Measurements from ENCODE around the gene CCDC43.
"Not testable (repeated sequence)": the region's sequence is repeated elsewhere in the genome, so short reads cannot be mapped to it uniquely, and the experiment has no call there.

CCDC43 gene, protein sequence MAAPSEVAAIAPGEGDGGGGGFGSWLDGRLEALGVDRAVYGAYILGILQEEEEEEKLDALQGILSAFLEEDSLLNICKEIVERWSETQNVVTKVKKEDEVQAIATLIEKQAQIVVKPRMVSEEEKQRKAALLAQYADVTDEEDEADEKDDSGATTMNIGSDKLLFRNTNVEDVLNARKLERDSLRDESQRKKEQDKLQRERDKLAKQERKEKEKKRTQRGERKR

DNA sequence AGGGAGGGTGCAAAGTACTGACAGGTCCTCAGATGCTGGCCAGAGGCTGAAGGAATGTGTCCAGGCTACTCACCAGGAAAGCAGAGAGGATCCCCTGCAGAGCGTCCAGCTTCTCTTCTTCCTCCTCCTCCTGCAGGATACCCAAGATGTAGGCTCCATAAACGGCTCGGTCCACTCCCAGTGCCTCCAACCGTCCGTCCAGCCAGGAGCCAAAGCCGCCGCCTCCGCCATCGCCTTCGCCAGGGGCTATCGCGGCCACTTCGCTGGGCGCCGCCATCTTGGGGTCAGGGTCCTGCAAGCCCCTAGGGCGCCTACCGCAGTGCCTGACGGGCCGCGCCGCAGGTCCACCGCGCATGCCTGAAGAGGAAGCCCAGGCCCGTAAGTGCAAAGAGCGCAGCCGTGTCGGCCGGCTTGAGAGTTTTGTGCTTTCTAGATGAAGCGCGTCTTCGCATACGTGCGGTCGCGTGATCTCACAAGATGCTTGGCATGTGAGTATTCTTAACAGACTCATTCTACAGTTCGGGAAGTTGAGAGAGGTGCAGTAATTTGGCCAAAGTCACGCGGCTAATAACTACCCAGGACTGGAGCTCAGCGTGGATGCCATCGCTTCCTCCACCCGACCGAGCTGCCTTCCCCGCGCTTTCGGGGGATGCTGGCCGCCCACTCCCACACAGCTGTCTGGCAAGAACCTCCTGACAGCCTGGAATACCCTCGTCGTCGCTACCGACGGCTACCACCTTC, at the start of gene CCDC43:
Gene CCDC43, minus strand, starts transcription at position 300 of the 741 bp plus-strand sequence. Its CDS starts 23 bp downstream, at position 277.
- peak; percentile 94 to 95 for DNase-seq (ENCODE audit: low spot score in 2 of 2)
- no peaks in the 10 kb centered on the region for H3K27me3 ChIP-seq (ENCODE audit: low read depth)
- no peaks in the 10 kb centered on the region for H3K9me3 ChIP-seq
- peaks cover 16% of the 10 kb centered on the region for H3K4me1 ChIP-seq
- peaks cover 7% of the 10 kb centered on the region; the same call in 1 of the 2 replicates for H3K36me3 ChIP-seq (replicated peaks)
- H3K4me3 ChIP-seq: peak within 1 kb of the TSS; percentile 89
- in situ Hi-C loops (cut with MboI; ENCODE audit: low sequenced_read_pairs): no loop called here

DNA sequence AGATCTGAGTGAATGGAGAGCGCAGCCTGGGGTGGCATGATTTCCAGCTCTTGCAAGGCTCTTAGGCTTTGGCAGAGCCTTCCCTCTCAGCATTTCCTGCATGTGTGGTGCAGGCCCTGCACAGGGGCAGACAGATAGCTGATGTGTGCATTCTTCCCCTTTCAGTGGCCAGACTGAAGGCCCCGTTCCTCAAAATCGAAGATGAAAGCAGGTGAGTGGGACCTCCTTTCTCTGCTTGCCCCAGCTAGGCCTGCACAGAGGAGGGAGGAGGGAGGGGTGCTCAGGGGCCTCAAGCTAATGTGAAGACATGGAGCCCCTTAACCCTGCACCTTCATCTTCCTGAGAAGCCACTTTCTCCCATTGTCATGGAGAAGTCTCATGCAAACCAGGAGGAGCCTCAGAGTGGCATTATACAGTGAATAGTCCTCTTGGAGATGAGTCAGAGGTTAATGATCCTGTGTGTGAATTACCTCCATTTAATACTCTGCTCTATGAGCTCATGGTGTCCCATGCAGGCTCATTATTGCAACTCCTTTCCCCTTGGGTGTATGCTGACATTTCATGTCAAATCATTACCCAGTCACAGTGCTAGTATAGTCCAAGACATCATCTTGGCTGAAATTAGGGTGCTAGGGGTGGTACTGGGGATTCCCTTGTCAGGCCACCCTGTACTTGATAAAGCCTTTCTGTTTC, 48.8 kb upstream of the CCDC43 start:
- H3K36me3 ChIP-seq (replicated peaks): peaks cover 62% of the 10 kb centered on the region
- DNase-seq (ENCODE audit: low spot score in 2 of 2): no peak
- in situ Hi-C loops (cut with MboI; ENCODE audit: low sequenced_read_pairs): no loop called here
- no peak overlapping the region for H3K4me3 ChIP-seq
- H3K4me1 ChIP-seq: no peaks in the 10 kb centered on the region
- no peaks in the 10 kb centered on the region for H3K9me3 ChIP-seq
- H3K27me3 ChIP-seq (ENCODE audit: low read depth): no peaks in the 10 kb centered on the region

DNA sequence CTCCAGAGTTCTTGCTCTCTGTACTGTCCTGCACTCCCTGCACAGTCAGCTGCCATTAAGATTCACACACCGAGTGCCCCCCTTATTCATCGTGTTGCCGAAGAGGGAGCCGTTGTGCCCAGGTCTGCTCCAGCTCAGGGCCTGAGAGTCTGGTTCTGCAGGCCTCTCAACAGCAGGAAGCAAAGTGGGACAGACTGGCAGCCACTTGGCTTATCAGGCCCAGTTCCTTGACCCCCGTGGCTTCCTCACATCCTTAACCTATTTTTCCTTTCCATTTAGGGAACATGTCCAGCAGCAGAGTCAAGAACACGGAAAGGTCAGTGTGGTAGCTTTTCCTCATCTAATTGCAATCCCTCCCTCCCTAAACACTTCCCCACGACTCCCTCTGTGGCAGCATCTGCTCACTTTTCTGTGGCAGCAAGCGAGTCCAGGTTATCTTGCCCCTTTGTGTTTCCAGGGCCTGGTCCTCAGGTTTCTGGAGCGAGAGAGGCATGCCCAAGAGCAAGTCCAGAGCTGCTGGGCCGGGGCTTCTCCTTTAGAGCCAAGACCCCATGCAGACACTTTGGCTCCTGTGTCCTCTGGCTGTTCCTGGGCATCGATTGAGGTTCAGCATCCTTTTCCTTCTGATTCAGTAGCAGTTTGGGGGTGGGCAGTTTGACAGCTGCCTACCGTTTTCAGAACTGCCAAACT, 47.1 kb upstream of the CCDC43 start:
- no peaks in the 10 kb centered on the region for H3K4me1 ChIP-seq
- no peaks in the 10 kb centered on the region for H3K27me3 ChIP-seq (ENCODE audit: low read depth)
- H3K36me3 ChIP-seq (replicated peaks): peaks cover 68% of the 10 kb centered on the region
- DNase-seq (ENCODE audit: low spot score in 2 of 2): no peak
- in situ Hi-C loops (cut with MboI; ENCODE audit: low sequenced_read_pairs): no loop called here
- no peak overlapping the region for H3K4me3 ChIP-seq
- H3K9me3 ChIP-seq: no peaks in the 10 kb centered on the region

DNA sequence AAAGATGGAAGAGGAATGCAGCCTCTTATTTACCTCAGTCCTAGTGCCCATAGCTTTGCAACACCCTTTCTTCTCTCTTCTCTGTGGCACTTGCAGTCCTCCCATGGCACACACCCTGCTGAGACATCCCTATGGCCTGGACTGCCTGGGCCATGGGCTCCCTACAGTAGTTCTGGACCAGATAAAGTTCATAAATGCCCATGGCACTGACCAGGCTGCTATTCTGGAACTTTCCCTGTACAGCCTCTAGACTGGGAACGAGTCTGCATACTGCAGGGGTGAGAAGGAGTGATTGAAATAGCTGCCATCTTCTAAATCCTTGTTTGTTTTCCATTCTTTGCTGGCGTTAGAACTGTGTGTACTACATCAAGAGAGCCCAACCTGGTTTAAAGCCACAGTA, 44.7 kb upstream of the CCDC43 start:
- in situ Hi-C loops (cut with MboI; ENCODE audit: low sequenced_read_pairs): no loop called here
- no peaks in the 10 kb centered on the region for H3K27me3 ChIP-seq (ENCODE audit: low read depth)
- peaks cover 64% of the 10 kb centered on the region for H3K36me3 ChIP-seq (replicated peaks)
- no peak for DNase-seq (ENCODE audit: low spot score in 2 of 2)
- H3K4me1 ChIP-seq: no peaks in the 10 kb centered on the region
- no peaks in the 10 kb centered on the region for H3K9me3 ChIP-seq
- H3K4me3 ChIP-seq: no peak overlapping the region

DNA sequence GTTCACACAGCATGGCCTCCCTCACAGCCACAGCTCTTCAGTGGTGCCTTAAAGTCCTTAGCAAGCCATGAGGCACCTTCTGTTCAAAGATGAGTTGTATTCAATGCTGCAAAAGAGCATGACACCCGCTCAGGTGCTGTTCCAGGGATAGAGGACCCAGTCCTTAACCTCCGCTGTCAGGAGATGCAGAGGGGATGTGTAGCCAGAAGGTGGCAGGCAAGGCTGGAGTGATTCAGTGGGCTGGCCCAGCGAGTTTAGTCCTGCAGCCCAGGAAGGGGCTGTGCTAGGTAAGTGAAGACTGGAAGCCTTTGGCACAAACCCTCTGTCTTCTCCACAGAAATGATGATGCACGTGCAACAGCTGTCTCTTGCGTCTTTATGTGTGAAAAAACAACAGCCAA, 44.2 kb upstream of the CCDC43 start:
- no peaks in the 10 kb centered on the region for H3K27me3 ChIP-seq (ENCODE audit: low read depth)
- no peak overlapping the region for H3K4me3 ChIP-seq
- peaks cover 65% of the 10 kb centered on the region for H3K36me3 ChIP-seq (replicated peaks)
- in situ Hi-C loops (cut with MboI; ENCODE audit: low sequenced_read_pairs): no loop called here
- H3K4me1 ChIP-seq: no peaks in the 10 kb centered on the region
- no peaks in the 10 kb centered on the region for H3K9me3 ChIP-seq
- DNase-seq (ENCODE audit: low spot score in 2 of 2): peak in 1 of 2 experiments; percentile 36

DNA sequence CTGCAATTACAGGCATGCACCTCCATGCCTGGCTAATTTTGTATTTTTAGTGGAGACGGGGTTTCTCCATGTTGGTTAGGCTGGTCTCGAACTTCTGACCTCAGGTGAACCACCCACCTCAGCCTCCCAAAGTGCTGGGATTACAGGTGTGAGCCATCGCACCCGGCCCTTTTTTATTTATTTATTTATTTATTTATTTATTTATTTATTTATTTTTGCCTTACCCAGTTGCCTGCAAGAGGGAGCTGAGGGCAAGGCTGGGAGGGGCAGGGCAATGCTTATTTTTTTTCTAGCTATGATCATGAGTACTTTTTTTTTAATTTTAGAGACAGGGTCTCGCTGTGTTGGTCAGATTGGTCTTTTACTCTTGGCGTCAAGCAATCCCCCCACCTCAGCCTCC, 36.5 kb upstream of the CCDC43 start:
- H3K4me1 ChIP-seq; DNase-seq (ENCODE audit: low spot score in 2 of 2); H3K4me3 ChIP-seq; in situ Hi-C loops (cut with MboI; ENCODE audit: low sequenced_read_pairs); H3K27me3 ChIP-seq (ENCODE audit: low read depth); H3K9me3 ChIP-seq: not testable (repeated sequence)
- peaks cover 60% of the 10 kb centered on the region for H3K36me3 ChIP-seq (replicated peaks)

DNA sequence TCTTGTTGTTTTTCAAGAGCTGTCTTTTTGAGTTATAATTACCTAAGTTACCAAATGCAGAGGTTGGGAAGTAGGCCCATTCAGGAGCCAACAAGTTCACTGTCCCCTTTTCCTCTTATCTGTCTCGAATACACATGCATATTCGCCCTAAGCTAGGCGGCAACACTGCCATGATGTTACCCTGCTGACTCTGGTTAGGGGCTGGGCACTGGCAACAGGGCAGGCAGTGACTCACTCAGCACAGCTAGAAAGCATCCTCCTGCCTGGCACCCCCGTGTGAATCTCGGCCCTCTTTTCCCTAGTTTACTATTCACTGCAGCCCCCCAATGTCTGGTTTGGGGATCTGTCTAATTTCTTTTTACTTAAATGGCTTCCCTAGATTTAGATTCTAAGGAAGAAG, 32.7 kb upstream of the CCDC43 start:
- H3K4me3 ChIP-seq: no peak overlapping the region
- no peaks in the 10 kb centered on the region for H3K4me1 ChIP-seq
- H3K27me3 ChIP-seq (ENCODE audit: low read depth): no peaks in the 10 kb centered on the region
- no peaks in the 10 kb centered on the region for H3K9me3 ChIP-seq
- in situ Hi-C loops (cut with MboI; ENCODE audit: low sequenced_read_pairs): no loop called here
- DNase-seq (ENCODE audit: low spot score in 2 of 2): no peak
- peaks cover 51% of the 10 kb centered on the region for H3K36me3 ChIP-seq (replicated peaks)

DNA sequence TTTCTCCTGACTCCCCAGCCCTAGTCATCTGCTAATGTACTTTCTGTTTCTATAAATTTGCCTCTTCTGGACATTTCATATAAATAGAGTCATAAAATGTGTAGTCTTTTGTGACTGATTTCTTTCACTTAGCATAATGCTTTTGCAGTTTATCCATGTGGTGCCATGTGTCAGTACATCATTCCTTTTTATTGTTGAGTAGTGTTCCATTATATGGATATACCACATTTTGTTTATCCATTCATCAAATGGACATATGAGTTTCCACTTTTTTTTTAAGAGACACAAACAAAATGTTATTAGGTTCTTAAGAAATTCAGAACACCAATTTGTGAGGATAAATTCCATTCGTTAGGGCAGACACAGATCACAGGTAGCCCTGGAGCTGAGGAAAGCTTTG, 29.9 kb upstream of the CCDC43 start:
- peaks cover 56% of the 10 kb centered on the region for H3K36me3 ChIP-seq (replicated peaks)
- in situ Hi-C loops (cut with MboI; ENCODE audit: low sequenced_read_pairs): no loop called here
- H3K9me3 ChIP-seq: no peaks in the 10 kb centered on the region
- no peaks in the 10 kb centered on the region for H3K4me1 ChIP-seq
- H3K27me3 ChIP-seq (ENCODE audit: low read depth): no peaks in the 10 kb centered on the region
- H3K4me3 ChIP-seq: no peak overlapping the region
- no peak for DNase-seq (ENCODE audit: low spot score in 2 of 2)

DNA sequence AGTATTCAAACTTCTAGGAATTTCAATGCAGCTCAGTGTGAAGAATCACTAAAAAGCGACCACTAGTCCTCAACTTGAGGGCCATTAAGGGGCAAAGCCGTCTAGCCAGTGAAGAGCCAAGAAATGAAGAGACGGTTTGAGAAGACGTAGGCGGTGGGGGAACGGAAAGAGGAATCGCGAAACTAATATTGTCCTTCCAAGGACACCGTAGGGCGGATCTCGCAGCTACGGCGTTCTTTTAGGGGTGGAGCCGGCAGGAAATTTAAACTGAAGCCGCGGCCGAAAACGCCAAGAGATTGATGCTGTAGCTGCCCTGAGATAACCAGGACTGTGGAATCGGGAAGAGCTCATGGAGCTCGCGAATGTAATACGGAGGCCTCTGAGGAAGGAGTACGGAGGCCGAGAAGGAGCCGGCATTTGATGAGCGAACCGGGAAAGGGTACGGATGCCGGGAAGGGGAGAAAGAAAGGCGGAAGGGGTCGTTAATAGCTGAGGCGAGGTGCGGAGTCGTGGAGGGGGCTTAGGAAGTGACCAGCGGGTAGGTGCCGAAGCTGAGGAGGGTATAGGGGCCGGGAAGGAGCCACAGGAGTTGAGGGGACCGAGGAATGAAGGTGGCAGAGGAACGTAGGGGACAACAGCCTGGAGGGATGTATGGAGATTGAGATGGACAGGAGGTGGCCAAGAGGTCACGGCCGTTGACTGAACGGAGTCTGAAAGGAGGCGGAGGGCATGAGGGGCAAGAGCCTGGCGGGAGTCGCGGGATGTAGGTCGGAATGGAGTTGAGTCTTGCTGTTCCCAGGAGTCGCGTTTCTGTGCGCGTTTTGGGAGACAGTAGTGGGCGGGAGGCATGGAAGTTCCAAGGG, 19.1 kb upstream of the CCDC43 start, which contains the start of gene DBF4B:
Gene DBF4B, plus strand, starts transcription at position 265 of the 863 bp plus-strand sequence. Its CDS starts 156 bp downstream, at position 421.
- Histone ChIP-seq H3K4me1 (peaks cover 13% of the 10 kb centered on the region), H3K36me3 (replicated peaks) (peaks cover 3% of the 10 kb centered on the region), H3K9me3 (no peaks in the 10 kb centered on the region), H3K27me3 (ENCODE audit: low read depth) (no peaks in the 10 kb centered on the region), H3K4me3 (peak within 1 kb of the TSS; percentile 83)
- peak; percentile 82 to 92 for DNase-seq (ENCODE audit: low spot score in 2 of 2)
- in situ Hi-C loops (cut with MboI; ENCODE audit: low sequenced_read_pairs): no loop called here

DNA sequence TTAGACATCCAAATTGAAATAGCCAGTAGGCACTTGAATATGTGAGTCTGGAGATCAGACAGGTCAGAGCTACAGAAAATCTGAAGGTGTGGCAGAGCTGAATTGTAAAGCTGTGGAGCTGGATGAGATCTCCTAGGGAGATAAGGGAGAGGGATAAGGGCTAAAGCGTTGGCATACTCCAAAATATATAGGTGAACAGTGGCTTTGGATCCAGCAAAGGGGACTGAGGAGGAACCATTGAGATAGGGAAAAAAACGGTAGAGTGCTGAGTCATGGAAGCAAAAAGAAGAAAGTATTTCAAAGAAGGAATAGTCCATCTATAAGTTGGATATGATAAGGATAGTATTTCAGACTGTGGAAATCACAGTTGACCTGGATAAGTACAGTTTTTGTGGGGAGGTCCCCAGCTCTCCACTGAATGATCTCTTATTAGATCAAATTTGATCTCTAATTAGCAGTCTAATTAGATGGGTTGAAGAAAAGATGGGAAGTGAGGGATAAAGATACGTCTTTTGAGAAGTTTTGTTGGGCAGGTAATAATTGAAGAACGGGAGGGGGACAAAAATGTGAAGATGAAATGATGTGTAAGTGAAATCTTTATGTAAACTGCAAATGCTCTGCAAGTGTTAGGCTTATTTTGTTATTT, 18.3 kb upstream of the CCDC43 start:
- no peaks in the 10 kb centered on the region for H3K27me3 ChIP-seq (ENCODE audit: low read depth)
- DNase-seq (ENCODE audit: low spot score in 2 of 2): no peak
- in situ Hi-C loops (cut with MboI; ENCODE audit: low sequenced_read_pairs): no loop called here

DNA sequence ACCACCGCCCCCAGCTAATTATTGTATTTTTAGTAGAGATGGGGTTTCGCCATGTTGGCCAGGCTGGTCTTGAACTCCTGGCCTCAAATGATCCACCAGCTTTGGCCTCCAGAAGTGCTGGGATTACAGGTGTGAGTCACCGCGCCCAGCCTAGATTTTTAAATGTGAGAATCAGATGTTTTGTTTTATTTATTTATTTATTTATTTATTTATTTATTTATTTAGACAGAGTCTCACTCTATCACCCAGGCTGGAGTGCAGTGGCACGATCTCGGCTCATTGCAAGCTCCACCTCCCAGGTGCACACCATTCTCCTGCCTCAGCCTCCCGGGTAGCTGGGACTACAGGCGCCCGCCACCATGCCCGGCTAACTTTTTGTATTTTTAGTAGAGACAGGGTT, 10.7 kb upstream of the CCDC43 start:
- H3K36me3 ChIP-seq (replicated peaks); H3K4me1 ChIP-seq; H3K27me3 ChIP-seq (ENCODE audit: low read depth); in situ Hi-C loops (cut with MboI; ENCODE audit: low sequenced_read_pairs); H3K9me3 ChIP-seq; DNase-seq (ENCODE audit: low spot score in 2 of 2); H3K4me3 ChIP-seq: not testable (repeated sequence)

More for the DNA sequence above, 18.3 kb upstream of the CCDC43 start:
- no peaks in the 10 kb centered on the region for H3K9me3 ChIP-seq
- H3K4me3 ChIP-seq: peak overlapping the region; percentile 83
- H3K4me1 ChIP-seq: peaks cover 13% of the 10 kb centered on the region
- H3K36me3 ChIP-seq (replicated peaks): no peaks in the 10 kb centered on the region

DNA sequence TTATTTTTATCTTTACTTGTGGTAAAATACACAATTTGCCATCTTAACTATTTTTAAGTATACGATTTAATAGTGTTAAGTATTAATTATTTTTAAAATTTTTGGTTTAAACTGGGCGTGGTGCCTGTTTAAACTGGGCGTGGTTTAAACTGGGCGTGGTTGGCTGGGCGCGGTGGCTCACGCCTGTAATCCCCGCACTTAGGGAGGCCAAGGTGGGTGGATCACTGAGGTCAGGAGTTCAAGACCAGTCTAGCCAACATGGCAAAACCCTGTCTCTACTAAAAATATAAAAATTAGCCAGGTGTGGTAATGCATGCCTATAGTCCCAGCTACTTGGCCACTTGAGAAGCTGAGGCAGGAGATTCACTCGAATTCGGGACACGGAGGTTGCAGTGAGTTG, 4.0 kb upstream of the CCDC43 start:
- Histone ChIP-seq H3K4me1 (peaks cover 14% of the 10 kb centered on the region), H3K9me3 (no peaks in the 10 kb centered on the region), H3K4me3 (no peak overlapping the region), H3K27me3 (ENCODE audit: low read depth) (no peaks in the 10 kb centered on the region), H3K36me3 (replicated peaks) (no peaks in the 10 kb centered on the region)
- in situ Hi-C loops (cut with MboI; ENCODE audit: low sequenced_read_pairs): no loop called here
- DNase-seq (ENCODE audit: low spot score in 2 of 2): no peak
